Motor neuron (in vitro differentiated cells): Measurements from ENCODE around the gene SMC3. TPM values are rescaled to one million over a fixed set of nuclear protein-coding genes. Genes with fewer than 3 reads are reported as not detected.
"Not testable (repeated sequence)": the region's sequence is repeated elsewhere in the genome, so short reads cannot be mapped to it uniquely, and the experiment has no call there.

Experiments
- ATAC-seq, 8 experiments: fragments of 200-7000 bp; cut with Tn5 transposase; replicated peaks in 6 of 8; 2 replicates each; pipeline ENCODE4 v1.8.0; 2021; ENCODE audit warnings: mild to moderate bottlenecking in 8 of 8, moderate library complexity in 8 of 8
- H3K27ac ChIP-seq, 2 donors: fragments of 250-450 bp; sonication (Bioruptor Pico); 2 replicates each; pipeline ENCODE4 v1.9.0; 2021; ENCODE audit warnings: antibody characterized with exemption in 2 of 2, mild to moderate bottlenecking in 2 of 2, moderate library complexity in 1 of 2
- H3K4me1 ChIP-seq, 2 donors: fragments of 250-450 bp; sonication (Bioruptor Pico); replicated peaks in 1 of 2; 2 replicates each; pipeline ENCODE4 v1.6.1; 2021; ENCODE audit warnings: antibody characterized with exemption in 2 of 2, mild to moderate bottlenecking in 2 of 2, moderate library complexity in 1 of 2
- H3K4me3 ChIP-seq, 5 donors: fragments of 250-450 bp; sonication (Bioruptor Pico); 2 replicates each; pipeline ENCODE4 v1.9.0; 2021; ENCODE audit warnings: antibody characterized with exemption in 5 of 5, mild to moderate bottlenecking in 5 of 5, moderate library complexity in 4 of 5
- WGBS, 10 experiments: fragments of 450-650 bp; shearing (Covaris generic); methylation state at CpG; one replicate each; pipeline ENCODE4 v1.0.0; 2022; 5-methylcytosine and 5-hydroxymethylcytosine counted together
- in situ Hi-C, 9 experiments: fragments of 400-800 bp; cut with MboI; loops; one replicate each; pipeline ENCODE4 v1.15.0; 2021; ENCODE audit warnings: low sequenced_read_pairs in 9 of 9, low pct_unique_long_range_greater_than_20kb in 2 of 9; ENCODE audit not compliant: unreplicated experiment in 9 of 9
- total RNA-seq, 8 experiments: library from RNA; unstranded; fragments of 300-600 nt; gene quantifications; 2 replicates each; pipeline versions ENCODE4 v1.2.3 to v1.2.4, GENCODE V29; 2022

The SMC3 gene
- total RNA-seq, 8 experiments from 2014 or later = 15.2 to 92.6 (median 46.6) TPM

- H3K27ac ChIP-seq = no peak overlapping the region
- H3K4me3 ChIP-seq = no peak overlapping the region
- 25 to 100% (median 85%) methylated on average over 1 to 4 of the region's 4 CpGs for WGBS, 10 experiments
- ATAC-seq = no peak
- in situ Hi-C loops = loop anchor here in 7 of 9 experiments (10.0 to 25.0 kb wide), 4 partner anchors 136 to 1536 kb away; no protein-coding TSS in a partner anchor
- H3K4me1 ChIP-seq = no peaks in the 10 kb centered on the region
Observed at GRCh38 chr10:110601581-110601980, 34.1 kb downstream of the SMC3 start.

- in situ Hi-C loops = loop anchor here in 7 of 9 experiments (10.0 to 25.0 kb wide), 4 partner anchors 129 to 1529 kb away; no protein-coding TSS in a partner anchor
- WGBS, 10 experiments = 63 to 100% (median 79%) methylated on average over 2 to 6 of the region's 6 CpGs; no CpG with 5 or more reads in 2 of the 10 experiments
- ATAC-seq = no peak
- Histone ChIP-seq H3K27ac (no peak overlapping the region), H3K4me3 (no peak overlapping the region), H3K4me1 (peaks cover 6 to 10% of the 10 kb centered on the region in 2 donors)
Observed at GRCh38 chr10:110608087-110608486, 40.6 kb downstream of the SMC3 start.

DNA sequence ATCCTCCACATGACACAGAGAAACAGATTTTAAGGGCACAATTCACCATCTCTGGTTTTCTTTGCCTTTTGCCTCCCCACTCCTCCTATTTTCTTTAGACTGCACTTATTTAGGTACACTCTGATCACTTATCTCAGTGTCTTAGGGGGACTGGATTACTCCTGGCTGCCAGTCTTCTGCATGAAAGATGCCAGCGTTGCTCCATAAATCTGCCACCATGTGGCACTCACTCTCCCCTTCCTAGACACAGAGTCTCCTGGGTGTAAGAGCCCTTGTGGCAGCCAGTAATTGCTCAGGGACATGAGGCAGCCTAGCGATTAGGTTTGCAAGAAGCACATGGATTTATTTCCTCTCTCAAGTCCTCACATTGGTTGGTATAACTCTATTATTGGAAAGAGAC lies 42.1 kb downstream of the SMC3 start:
- whole genome bisulfite sequencing, 10 experiments = 0 to 47% (median 33%) methylated on average over 1 to 2 of the region's 2 CpGs; no CpG with 5 or more reads in 5 of the 10 experiments
- Histone ChIP-seq H3K4me3 (no peak overlapping the region), H3K4me1 (peaks cover 6 to 10% of the 10 kb centered on the region in 2 donors), H3K27ac (no peak overlapping the region)
- peak in 6 of 8 experiments; percentile 36 to 82 (median 72) for ATAC-seq
- in situ Hi-C loops = loop anchor here in 7 of 9 experiments (10.0 to 25.0 kb wide), 4 partner anchors 128 to 1528 kb away; no protein-coding TSS in a partner anchor

GRCh38 chr10:110610308-110610774 lies 42.8 kb downstream of the SMC3 start:
- in situ Hi-C loops = loop anchor here in 6 of 9 experiments (25.0 kb wide), 3 partner anchors 127 to 1527 kb away; no protein-coding TSS in a partner anchor
- ATAC-seq = peak; percentile 61 to 76 (median 68)
- Histone ChIP-seq H3K4me1 (peaks cover 6 to 10% of the 10 kb centered on the region in 2 donors), H3K27ac (peak overlapping the region in 1 of 2 donors; percentile 15), H3K4me3 (peak overlapping the region in 1 of 5 donors; percentile 0)
- WGBS, 10 experiments = 0 to 55% (median 19%) methylated on average over 1 to 3 of the region's 3 CpGs

- H3K4me1 ChIP-seq = peaks cover 6 to 10% of the 10 kb centered on the region in 2 donors
Observed at GRCh38 chr10:110610781-110611180, 43.3 kb downstream of the SMC3 start.

DNA sequence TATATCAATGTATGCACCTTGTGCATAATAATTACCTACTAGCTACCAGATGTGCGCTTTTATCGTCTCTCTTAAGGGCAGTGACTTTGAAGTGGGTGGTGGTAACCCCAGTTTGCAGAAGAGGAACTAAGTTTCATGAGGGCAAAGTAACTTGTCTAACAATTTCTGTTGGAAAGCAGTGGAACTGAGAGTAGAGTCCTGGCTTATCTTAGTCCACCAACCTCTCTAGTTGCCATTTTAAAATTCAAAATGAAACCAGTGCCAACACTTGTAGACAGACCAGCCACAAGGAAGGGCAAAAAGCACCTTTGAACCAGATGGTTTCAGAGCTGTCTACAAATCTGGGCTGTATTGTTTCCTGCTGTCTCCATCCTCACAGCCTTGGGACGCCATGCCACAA lies 44.6 kb downstream of the SMC3 start:
- no peak for ATAC-seq
- peaks cover 6 to 10% of the 10 kb centered on the region in 2 donors for H3K4me1 ChIP-seq
- 49 to 100% (median 76%) methylated on average over 1 to 3 of the region's 3 CpGs; no CpG with 5 or more reads in 2 of the 10 experiments for WGBS, 10 experiments
- no peak overlapping the region for H3K4me3 ChIP-seq
- H3K27ac ChIP-seq = no peak overlapping the region
- in situ Hi-C loops = loop anchor here in 6 of 9 experiments (25.0 kb wide), 3 partner anchors 125 to 1525 kb away; no protein-coding TSS in a partner anchor

More at GRCh38 chr10:110610781-110611180, 43.3 kb downstream of the SMC3 start:
- not testable (repeated sequence) for H3K27ac ChIP-seq, ATAC-seq, H3K4me3 ChIP-seq
- in situ Hi-C loops = loop anchor here in 6 of 9 experiments (25.0 kb wide), 3 partner anchors 127 to 1527 kb away; no protein-coding TSS in a partner anchor
- 63 to 100% (median 90%) methylated on average over 1 to 3 of the region's 3 CpGs; no CpG with 5 or more reads in 2 of the 10 experiments for WGBS, 10 experiments

GRCh38 chr10:110612629-110613028 lies 45.1 kb downstream of the SMC3 start:
- H3K4me3 ChIP-seq = no peak overlapping the region
- in situ Hi-C loops = loop anchor here in 6 of 9 experiments (25.0 kb wide), 3 partner anchors 125 to 1525 kb away; no protein-coding TSS in a partner anchor
- 40 to 100% (median 100%) methylated on average over 1 to 2 of the region's 4 CpGs; no CpG with 5 or more reads in 6 of the 10 experiments for WGBS, 10 experiments
- H3K27ac ChIP-seq = no peak overlapping the region
- no peak for ATAC-seq
- H3K4me1 ChIP-seq = peaks cover 8 to 13% of the 10 kb centered on the region in 2 donors

GRCh38 chr10:110613341-110613995 lies 46.0 kb downstream of the SMC3 start:
- WGBS, 10 experiments = 44 to 92% (median 69%) methylated on average over 1 to 4 of the region's 8 CpGs; no CpG with 5 or more reads in 2 of the 10 experiments
- H3K27ac ChIP-seq = no peak overlapping the region
- ATAC-seq = no peak
- no peak overlapping the region for H3K4me3 ChIP-seq
- peaks cover 15 to 20% of the 10 kb centered on the region in 2 donors for H3K4me1 ChIP-seq
- in situ Hi-C loops = loop anchor here in 6 of 9 experiments (25.0 kb wide), 3 partner anchors 124 to 1524 kb away; no protein-coding TSS in a partner anchor

DNA sequence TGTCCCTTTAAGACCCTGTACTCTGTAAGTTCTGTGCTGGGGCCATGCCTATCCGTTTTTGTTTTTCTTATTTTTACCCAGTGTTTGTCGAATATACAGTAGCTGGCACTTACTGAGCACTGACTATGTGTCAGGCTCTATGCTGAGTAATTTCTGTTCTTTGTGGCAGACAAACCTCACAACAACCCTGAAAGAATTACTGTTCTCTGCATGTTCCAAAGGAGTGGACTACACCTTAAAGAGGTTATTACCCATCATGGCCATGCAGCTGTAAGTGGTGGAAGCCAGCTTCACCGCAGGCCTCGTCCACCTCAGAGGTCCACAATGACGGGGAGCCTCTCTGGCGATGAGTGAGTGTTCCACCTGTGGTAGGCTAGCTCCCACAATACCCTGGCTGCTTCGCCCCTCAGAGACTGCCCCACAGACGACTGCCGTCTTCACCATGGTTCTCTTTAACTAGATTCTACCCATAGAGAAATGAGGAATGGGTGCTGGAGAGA lies 46.6 kb downstream of the SMC3 start:
- ATAC-seq = no peak
- Histone ChIP-seq H3K27ac (no peak overlapping the region), H3K4me3 (no peak overlapping the region), H3K4me1 (peaks cover 15 to 20% of the 10 kb centered on the region in 2 donors)
- in situ Hi-C loops = loop anchor here in 6 of 9 experiments (25.0 kb wide), 3 partner anchors 123 to 1523 kb away; no protein-coding TSS in a partner anchor
- 17 to 100% (median 69%) methylated on average over 1 to 5 of the region's 9 CpGs; no CpG with 5 or more reads in 3 of the 10 experiments for WGBS, 10 experiments

DNA sequence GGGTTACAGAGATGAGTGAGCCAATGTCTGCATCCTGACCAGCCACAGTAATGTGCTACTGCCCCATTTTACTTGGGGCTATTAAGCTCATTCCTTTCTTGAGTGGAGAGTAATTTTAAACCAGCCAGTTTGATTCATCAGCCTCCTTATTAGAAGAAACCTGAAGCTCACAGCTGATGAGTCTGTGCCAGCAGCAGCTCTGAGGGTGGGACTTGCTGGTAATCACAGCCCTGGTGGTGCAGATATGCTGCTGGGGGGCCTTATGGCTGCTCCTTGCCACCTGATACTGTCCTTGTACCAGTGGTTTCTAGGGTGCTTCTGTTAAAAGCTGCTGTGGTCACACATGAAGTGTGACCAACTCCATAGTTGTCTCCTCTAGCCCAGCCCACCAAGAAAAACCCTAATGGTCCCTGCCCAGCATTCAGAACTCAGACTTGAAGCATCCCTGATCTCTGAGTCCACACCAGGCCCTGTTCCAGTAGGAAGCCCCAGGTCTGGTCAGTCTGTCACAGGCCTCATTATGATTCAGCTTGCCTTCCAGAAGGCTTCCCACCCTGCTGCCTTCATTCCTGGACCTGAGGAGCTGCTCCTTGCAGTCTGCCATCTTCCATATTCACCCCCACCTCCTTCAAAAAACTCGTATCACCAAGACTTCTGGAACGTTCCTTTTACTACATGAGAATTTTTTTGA lies 47.7 kb downstream of the SMC3 start:
- no peak overlapping the region for H3K27ac ChIP-seq
- ATAC-seq = peak in 2 of 8 experiments; percentile 31 to 57
- H3K4me3 ChIP-seq = no peak overlapping the region
- H3K4me1 ChIP-seq = peaks cover 9 to 10% of the 10 kb centered on the region in 2 donors
- in situ Hi-C loops = loop anchor here in 6 of 9 experiments (25.0 kb wide), 3 partner anchors 122 to 1522 kb away; no protein-coding TSS in a partner anchor
- 0 to 76% (median 70%) methylated on average over 1 to 2 of the region's 2 CpGs; no CpG with 5 or more reads in 5 of the 10 experiments for WGBS, 10 experiments

- WGBS, 10 experiments = 31 to 100% (median 90%) methylated on average over 2 to 5 of the region's 5 CpGs; no CpG with 5 or more reads in 5 of the 10 experiments
- Histone ChIP-seq H3K4me1 (peaks cover 9% of the 10 kb centered on the region in 2 donors), H3K4me3 (no peak overlapping the region), H3K27ac (no peak overlapping the region)
- no peak for ATAC-seq
- in situ Hi-C loops = loop anchor here in 6 of 9 experiments (25.0 kb wide), 3 partner anchors 121 to 1521 kb away; no protein-coding TSS in a partner anchor
Observed at GRCh38 chr10:110616493-110617033, 49.1 kb downstream of the SMC3 start.
